Loucy (cell line): ENCODE data around the gene EGF.

ENCODE experiments used
- CTCF ChIP-seq: fragments of 200-600 bp; sonication (generic); conservative IDR thresholded peaks from 2 replicates; pipeline ENCODE4 v1.5.1; 2014; ENCODE audit warnings: mild to moderate bottlenecking, antibody characterized with exemption, low read length
- EZH2phosphoT487 ChIP-seq: fragments of 200-600 bp; IDR thresholded peaks from 2 replicates; pipeline ENCODE4 v1.6.1; 2018; ENCODE audit warnings: antibody characterized with exemption, mild to moderate bottlenecking, moderate library complexity, borderline replicate concordance

- TF ChIP-seq CTCF (no peak), EZH2phosphoT487 (no peak)
Measured at GRCh38 chr4:110022457-110022856, 109.8 kb downstream of the EGF start.
